HTR-8/SVneo (cell line): ENCODE data around the gene NEK1.
"Not testable (repeated sequence)": the region's sequence is repeated elsewhere in the genome, so short reads cannot be mapped to it uniquely, and the experiment has no call there.

Source experiments
- DNase-seq: peaks from one replicate; pipeline ENCODE4 v3.0.0; 2011; ENCODE audit warnings: low spot score, mixed read lengths; ENCODE audit not compliant: insufficient read length
- FAIRE-seq: peaks from 2 replicates; lab custom pipeline; 2011; peaks lifted over from hg19 to GRCh38; lab: Jason Lieb, UNC

Gene NEK1

GRCh38 chr4:169530048-169530447 lies 82.3 kb downstream of the NEK1 start:
- FAIRE-seq (no peak), DNase-seq (no peak)

- FAIRE-seq (no peak), DNase-seq (no peak)
These were observed 88.6 kb downstream of the NEK1 start for GRCh38 chr4:169523796-169524195.

- DNase-seq (no peak), FAIRE-seq (peak; percentile 57)
These were observed 101.8 kb downstream of the NEK1 start for GRCh38 chr4:169510617-169511016.

GRCh38 chr4:169506903-169507302 lies 105.5 kb downstream of the NEK1 start:
- DNase-seq = no peak
- no peak for FAIRE-seq

GRCh38 chr4:169499907-169500306 lies 112.5 kb downstream of the NEK1 start:
- FAIRE-seq, DNase-seq: not testable (repeated sequence)

- FAIRE-seq = not testable (repeated sequence)
These were observed 118.1 kb downstream of the NEK1 start for GRCh38 chr4:169494234-169494633.

GRCh38 chr4:169493164-169493524 lies 119.2 kb downstream of the NEK1 start:
- DNase-seq = no peak

More at GRCh38 chr4:169494234-169494633, 118.1 kb downstream of the NEK1 start:
- DNase-seq = not testable (repeated sequence)

GRCh38 chr4:169492436-169493163 lies 119.8 kb downstream of the NEK1 start:
- DNase-seq (peak; percentile 45), FAIRE-seq (peak; percentile 20)

More at GRCh38 chr4:169493164-169493524, 119.2 kb downstream of the NEK1 start:
- no peak for FAIRE-seq

- FAIRE-seq = no peak
- DNase-seq = no peak
These were observed 121.2 kb downstream of the NEK1 start for GRCh38 chr4:169491211-169491610.

GRCh38 chr4:169489306-169489705 lies 123.1 kb downstream of the NEK1 start:
- no peak for FAIRE-seq
- no peak for DNase-seq

GRCh38 chr4:169485791-169486742 lies 126.3 kb downstream of the NEK1 start:
- peak; percentile 42 for FAIRE-seq
- DNase-seq = peak; percentile 51

GRCh38 chr4:169485086-169485485 lies 127.3 kb downstream of the NEK1 start:
- FAIRE-seq (no peak), DNase-seq (no peak)

GRCh38 chr4:169484485-169484884 lies 127.9 kb downstream of the NEK1 start:
- DNase-seq (no peak), FAIRE-seq (no peak)

GRCh38 chr4:169464080-169464479 lies 148.3 kb downstream of the NEK1 start:
- FAIRE-seq (no peak), DNase-seq (no peak)

GRCh38 chr4:169460081-169460480 lies 152.3 kb downstream of the NEK1 start:
- FAIRE-seq (no peak), DNase-seq (no peak)

- FAIRE-seq (no peak), DNase-seq (no peak)
These were observed 153.8 kb downstream of the NEK1 start for GRCh38 chr4:169458575-169458974.

- not testable (repeated sequence) for FAIRE-seq, DNase-seq
These were observed 159.7 kb downstream of the NEK1 start for GRCh38 chr4:169452644-169453043.

GRCh38 chr4:169448935-169449334 lies 163.4 kb downstream of the NEK1 start:
- DNase-seq, FAIRE-seq: not testable (repeated sequence)

GRCh38 chr4:169446824-169447223 lies 165.6 kb downstream of the NEK1 start:
- DNase-seq = no peak
- no peak for FAIRE-seq

- no peak for DNase-seq
- FAIRE-seq = no peak
These were observed 168.6 kb downstream of the NEK1 start for GRCh38 chr4:169443748-169444147.

- no peak for DNase-seq
- FAIRE-seq = no peak
These were observed 171.9 kb downstream of the NEK1 start for GRCh38 chr4:169440446-169440845.
